Erythroblast (primary cell): ENCODE results near the gene RING1.

Experiments
- DNase-seq, 2 experiments: peaks; one replicate each; lab custom pipeline; 2025; lab: John Stamatoyannopoulos, UW
- GATA1 ChIP-seq: IDR thresholded peaks from 2 replicates; pipeline ENCODE4 v1.6.1; 2011; ENCODE audit warnings: low read depth, mild to moderate bottlenecking, control low read depth, low read length, moderate library complexity
- POLR2A ChIP-seq: IDR thresholded peaks from 2 replicates; pipeline ENCODE4 v1.6.1; 2011; ENCODE audit warnings: mild to moderate bottlenecking, low read length

Gene RING1

DNA sequence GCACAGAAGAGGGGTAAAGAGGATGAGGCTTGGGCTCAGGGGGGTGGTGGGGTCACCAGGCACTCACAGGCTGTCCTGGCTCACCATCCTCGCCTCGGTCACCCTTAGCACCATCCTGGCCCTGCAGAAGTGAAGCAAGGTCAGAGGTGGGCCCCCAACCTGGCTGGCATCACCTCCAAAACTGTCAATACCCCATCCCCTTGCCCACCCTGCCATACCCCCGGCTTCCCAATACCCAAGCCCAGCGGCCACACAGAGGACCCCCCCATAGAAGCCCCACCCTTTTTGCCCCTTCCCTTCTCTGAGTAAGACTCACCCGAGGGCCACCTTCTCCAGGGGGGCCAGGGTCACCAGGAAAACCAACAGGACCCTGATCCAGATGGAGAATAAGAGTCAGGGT lies 39.7 kb upstream of the RING1 start:
- TF ChIP-seq GATA1 (no peak), POLR2A (no peak)
- no peak for DNase-seq

DNA sequence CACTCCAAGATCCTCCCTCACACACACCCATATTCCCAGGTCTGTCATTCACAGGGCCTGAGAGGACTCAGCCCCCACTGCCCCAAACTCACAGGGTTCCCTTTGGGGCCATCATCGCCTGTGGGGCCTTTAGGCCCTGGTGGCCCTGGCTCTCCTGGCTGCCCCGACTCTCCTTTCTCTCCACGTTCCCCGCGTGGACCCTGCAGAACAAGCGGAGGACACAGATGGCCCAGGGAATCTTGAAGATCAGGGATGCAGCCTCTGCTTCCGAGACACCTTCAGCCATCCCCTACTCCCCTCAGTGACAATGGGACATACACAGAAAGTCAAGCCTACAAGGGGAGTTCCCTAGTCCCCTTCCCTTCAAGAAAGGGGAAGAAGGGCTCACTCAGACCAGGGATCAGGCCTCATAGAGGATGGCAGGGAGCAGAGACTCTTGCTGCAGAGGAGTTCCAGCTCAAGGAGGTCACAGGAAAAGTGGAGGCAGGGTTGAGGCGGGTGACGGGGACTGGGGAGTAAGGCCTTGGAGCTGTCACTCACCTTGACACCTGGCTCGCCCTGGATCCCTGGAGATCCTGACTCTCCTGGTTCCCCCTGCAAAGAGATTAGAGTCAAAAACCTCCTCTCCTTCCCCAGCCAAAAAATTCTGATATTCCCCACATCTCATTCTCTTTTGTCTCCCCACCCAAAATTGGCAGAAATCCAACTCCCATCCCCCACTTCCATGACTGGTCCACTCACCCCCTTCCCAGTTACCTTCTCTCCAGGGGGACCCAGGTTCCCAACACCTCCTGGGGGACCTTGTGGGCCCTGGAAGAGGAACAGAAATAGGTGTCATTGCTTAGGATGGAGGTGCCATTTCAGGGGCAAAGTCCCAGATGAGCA lies 38.8 kb upstream of the RING1 start:
- no peak for DNase-seq
- TF ChIP-seq POLR2A (no peak), GATA1 (no peak)

DNA sequence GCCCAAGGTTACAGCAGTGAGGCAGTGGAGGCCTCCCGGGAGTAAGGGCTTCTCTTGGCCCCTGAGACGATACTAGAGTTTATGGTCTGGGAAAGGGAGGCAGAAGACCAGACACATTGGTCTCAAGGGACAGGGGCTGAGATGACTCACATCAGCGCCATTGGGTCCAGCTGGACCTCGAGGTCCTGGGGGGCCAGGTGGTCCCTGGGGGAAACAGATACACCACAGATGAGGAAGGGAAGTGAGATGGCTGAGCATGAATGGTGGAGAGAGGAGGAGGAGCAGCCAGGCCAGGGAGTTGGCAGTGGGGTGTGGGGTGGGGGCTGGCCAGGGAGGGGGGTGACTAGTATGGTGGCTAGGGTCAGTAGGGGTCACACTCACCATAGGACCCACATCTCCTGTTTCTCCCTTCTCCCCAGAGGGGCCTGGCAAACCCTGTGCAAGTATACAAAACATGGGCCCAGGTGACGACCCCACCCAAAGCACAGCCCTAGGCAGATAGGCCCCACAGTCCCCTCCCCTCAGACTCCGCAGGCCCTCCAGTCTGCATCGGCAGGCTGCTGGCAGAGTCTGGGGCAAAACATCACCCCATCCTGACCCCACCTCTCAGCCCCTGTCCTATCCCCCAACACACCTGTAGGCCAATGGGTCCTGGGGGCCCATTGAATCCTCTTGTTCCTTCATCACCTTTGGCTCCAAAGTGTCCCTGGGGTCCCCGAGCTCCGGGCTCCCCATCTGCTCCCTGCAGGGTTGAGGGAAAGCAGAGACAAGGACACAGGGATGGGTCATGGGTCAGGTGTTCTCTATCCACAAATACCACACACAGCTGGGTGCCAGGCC lies 37.9 kb upstream of the RING1 start:
- no peak for DNase-seq

GRCh38 chr6:33171016-33171879 lies 37.1 kb upstream of the RING1 start:
- no peak for DNase-seq
- TF ChIP-seq POLR2A (no peak), GATA1 (no peak)

More for the DNA sequence above, 37.9 kb upstream of the RING1 start:
- TF ChIP-seq GATA1 (no peak), POLR2A (no peak)

- TF ChIP-seq POLR2A, result no peak
- no peak for TF ChIP-seq GATA1
Measured at GRCh38 chr6:33171880-33172687, 36.2 kb upstream of the RING1 start.

DNA sequence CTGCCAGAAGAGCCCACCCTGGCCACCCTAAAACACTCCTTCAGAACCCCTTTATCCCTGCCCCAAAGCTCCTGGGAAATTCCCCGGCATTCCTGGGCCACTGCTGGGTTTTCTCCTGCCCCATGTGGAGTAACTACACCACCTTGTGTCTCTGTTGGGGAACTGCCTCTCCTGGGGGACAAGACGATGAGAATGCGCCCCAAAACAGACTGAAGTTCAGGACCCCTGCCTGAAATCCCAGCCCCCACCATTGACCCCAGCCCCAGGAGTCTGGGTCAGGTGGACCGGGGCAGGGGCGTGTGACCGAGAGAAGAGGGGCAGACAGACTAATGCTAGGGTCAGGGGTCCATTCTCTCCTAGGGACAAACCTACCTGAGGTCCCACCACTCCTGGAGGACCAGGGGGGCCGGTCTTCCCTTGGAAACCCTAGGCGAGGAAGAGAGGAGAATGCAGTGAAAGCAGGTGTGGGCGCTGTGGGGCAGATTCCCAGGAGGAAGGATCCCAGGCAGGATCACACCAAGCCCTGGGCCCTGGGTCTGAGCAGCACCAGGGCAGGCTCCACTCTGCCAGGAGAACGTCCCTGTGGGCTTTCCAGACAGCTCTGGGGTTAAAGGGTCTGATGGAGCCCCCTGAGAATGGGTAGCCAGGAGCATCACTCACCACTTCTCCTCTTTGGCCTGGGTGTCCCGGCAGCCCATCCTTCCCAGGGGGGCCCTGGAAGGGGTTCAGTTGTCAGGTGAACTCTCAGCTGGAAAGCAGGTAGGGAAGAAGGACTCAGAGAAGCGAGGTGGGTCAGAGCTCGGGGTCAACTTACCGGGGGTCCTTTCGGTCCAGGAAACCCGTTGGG lies 35.4 kb upstream of the RING1 start:
- peak in 1 of 2 experiments; percentile 29 for DNase-seq
- TF ChIP-seq POLR2A, result no peak
- no peak for TF ChIP-seq GATA1

More at GRCh38 chr6:33171880-33172687, 36.2 kb upstream of the RING1 start:
- no peak for DNase-seq

DNA sequence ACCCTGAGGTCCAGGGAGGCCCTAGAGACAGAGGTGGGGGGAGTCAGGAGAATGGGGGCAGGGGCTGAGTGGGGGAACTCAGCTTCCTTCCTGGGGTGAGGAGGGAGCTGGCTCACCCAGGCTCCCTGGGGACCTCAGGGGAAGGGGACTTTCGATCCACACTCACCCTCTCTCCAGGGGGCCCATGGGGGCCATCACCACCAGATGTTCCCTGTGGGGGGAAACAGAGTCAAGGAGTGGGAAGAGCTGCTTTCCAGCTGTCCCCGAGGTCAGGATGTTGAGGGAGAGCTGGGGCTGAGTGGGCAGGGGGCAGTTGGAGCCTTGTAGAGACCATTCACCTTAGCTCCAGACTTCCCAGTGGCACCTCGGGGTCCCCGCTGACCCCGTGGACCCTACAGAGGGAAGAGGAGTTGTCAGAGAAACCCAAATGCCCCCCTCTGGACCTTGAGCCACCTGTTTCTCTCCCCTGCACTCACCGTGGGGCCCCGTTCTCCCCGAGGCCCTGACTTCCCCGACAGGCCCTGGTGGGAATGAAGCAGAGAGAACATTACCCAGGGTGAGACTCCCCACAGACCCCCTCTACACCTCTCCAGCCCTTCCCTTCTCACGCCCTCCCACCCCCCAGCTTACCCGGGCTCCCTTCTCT lies 34.6 kb upstream of the RING1 start:
- DNase-seq, result no peak
- TF ChIP-seq GATA1 (no peak), POLR2A (no peak)

GRCh38 chr6:33174784-33175183 lies 33.5 kb upstream of the RING1 start:
- DNase-seq, result no peak
- TF ChIP-seq GATA1 (no peak), POLR2A (no peak)

DNA sequence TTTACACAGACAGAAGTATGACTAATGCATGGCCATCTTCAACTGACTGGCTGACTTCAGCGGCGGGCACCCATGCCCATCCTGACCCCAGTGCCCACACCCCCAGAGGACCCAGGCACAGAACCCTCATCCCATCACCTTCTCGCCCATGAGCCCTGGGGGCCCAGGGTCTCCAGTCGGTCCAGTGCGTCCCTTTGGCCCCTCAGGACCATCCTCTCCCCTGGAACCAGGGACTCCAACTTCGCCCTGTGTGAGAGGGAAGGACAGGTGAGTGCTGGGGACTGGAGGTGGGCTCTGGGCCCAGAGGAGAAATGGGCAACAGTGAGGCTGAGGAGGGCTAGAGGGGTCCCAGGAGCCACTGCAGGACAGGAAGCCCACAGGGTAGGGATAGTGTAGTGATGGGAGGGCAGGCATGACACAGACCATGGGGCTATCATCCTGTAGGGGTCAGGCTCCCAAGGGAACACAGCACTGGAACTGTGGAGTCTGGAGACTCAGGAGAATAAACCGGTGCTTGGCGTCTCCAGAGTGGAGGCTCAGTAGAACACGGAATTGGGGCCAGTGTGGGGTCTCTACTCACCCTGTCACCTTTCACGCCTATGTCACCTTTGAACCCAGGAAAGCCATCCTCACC lies 32.7 kb upstream of the RING1 start:
- no peak for TF ChIP-seq GATA1
- no peak for TF ChIP-seq POLR2A
- DNase-seq, result no peak

GRCh38 chr6:33176906-33177305 lies 31.4 kb upstream of the RING1 start:
- DNase-seq, result no peak

More at GRCh38 chr6:33176906-33177305, 31.4 kb upstream of the RING1 start:
- TF ChIP-seq POLR2A, result no peak
- no peak for TF ChIP-seq GATA1
